Nucleus accumbens (tissue), 56 donors: ENCODE data around the gene NACAD.

Experiments used
- DNase-seq, 56 donors: peaks; one replicate each; lab custom pipeline; 2025; lab: John Stamatoyannopoulos, UW

The NACAD gene

DNA sequence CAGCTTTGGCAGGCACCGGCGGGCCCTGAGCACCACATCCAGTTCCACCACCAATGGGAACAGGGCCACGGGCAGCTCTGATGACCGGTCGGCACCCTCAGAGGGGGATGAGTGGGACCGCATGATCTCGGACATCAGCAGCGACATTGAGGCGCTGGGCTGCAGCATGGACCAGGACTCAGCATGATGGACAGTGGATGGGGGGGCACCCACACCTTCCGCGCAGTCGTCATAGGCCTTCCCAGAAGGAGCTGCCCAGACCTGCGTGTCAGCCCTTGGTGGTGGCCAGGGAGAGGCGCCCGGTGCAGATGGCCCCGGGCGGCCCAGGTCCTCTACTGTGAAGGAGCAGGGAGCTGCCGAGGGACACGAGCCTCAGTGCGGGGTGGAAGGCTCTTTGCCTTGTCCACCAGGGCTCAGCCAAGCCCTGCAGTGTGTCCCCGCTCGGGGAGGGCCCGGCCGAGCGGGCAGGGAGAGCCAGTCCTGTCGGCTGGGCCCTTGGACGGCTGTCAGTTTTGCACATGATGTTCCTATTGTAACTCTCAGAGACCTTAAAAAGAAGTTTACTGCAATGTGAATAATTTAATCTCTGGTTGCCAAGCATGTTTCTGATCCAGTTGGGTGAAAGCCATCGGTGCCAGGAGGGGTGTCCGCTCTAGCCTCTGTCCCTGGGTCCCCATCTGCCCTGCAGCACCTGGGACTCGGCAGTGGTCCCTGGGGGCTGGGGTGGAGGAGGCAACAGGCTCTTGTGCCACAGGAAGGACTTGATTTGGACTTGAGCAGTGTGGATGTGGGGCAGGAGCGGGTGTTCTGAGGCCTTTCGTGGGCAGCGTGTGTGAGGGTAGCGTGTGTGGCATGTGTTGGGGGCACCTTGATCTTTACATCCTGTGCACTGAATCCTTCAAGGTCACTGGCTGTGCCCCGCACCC is 12.6 kb downstream of the NACAD start:
- peak in 1 of 56 donors; percentile 36 for DNase-seq

DNA sequence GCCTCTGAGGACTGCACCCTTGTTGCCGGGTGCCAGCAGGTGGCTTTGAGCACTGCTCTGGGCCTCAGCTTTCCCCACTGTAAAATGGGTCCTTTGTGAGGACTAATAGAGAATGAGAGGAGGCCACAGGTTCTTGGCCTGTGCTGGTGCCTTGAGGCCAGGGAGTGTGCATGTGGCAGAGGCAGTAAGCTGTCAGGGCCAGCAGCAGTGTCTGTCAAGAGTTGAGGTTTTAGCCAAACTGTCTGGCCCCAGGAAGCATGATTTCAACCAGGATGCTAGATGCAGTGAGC is 13.5 kb downstream of the NACAD start:
- no peak for DNase-seq

DNA sequence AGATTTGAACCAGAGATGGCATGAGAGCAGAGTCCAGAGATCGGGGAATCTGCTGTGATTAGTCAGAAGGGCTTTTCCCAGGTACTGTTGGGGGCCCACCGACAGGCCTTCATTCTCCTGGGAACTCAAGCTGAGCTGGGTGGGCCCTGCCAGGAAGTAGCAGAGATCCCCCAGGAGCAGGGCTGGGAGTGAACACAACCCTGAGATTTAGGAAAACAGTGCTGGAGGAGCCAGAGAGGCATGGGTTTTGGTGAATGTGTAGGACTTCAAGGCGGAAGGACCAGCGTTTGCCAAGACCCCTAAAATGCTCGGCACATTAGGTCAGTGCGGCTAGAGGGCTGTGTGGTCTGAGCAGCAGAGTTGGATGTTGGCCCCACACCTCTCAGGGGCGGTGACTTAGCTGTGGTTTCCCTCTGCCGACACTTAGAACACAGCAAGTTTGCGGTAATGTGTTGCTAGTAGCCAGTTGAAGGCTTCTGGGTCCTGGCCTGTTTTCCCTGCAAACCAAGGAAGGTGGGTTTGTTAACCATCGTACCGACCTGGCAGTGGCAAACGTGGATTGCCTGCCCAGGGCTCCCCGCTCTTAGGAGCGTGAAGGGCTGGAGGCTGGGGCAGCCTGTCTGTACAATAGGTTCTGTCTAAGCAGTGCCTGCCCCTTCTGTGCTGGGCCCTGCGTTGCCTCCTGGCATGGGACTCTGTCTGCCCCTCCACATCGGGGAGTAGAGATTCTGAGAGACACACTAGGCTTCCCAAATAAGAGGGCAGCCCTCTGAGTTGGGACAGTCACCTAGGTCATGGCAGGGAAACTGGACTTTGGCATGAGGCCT is 14.0 kb downstream of the NACAD start:
- DNase-seq = no peak

DNA sequence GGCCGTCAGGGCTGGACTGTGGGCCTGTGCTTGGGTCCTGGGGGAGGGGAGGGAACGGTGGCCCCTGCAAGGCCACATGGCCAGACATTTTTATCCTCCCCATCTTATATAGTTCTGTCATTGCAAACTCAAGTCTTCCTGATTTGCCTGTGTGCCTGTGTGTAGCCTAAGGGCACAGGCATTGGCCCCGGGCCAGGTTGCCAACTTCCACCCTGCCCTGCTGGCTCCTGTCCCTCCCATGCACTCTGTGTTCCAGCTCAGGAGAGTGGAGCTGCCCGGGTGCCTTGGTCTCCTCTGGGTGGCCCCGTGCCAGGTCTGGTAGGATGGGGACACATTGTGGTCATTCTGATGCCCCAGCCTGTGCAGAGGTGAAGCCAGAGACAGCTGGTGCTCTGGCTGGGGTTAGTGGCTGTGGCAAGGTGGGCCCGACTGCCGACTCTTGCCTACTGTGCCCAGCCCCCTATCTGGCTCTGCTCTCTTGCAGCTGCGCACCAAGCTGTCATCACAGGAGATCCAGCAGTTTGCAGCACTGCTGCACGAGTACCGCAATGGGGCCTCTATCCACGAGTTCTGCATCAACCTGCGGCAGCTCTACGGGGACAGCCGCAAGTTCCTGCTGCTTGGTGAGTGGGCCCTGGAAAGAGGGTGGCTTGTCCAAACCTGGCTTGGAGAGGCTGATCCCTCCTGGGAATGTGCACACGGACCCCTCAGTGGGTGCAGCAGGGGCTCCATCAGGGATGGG is 14.8 kb downstream of the NACAD start:
- DNase-seq = peak in 8 of 56 donors; percentile 21 to 59 (median 34)

DNA sequence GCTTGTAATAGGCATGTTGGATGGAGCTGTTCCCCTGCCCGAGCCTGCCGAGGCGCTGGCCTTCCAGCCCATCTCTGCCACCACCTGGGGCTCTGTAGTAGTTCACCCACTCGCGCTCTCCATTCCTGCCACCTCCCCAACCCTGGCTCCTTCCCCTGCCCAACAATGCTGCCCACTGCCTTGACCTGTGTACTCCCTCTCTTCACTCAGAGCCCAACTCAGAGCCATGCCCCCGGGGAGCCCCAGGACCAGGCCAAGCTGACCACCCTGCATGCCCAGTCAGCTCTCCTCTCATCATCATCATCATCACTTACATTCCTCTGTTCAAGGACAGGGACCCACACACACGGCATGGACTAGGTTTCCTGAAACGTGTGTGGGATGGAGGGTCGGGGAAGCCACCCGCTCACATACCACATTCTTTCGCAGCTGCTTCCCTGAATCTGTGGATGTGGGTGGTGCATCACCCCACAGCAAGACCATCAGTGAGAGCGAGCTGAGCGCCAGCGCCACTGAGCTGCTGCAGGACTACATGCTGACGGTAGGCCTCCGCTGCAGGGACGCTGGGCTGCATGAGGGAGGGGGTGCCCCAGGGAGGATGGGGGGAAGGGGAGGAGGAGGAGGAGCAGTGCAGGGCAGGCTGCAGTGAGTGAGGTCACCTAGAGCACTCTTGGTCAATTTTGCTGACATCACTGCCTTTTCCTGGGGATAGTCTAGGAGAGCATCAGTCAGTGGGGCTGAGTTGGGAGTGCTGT is 15.6 kb downstream of the NACAD start:
- peak in 4 of 56 donors; percentile 21 to 51 (median 28) for DNase-seq

DNA sequence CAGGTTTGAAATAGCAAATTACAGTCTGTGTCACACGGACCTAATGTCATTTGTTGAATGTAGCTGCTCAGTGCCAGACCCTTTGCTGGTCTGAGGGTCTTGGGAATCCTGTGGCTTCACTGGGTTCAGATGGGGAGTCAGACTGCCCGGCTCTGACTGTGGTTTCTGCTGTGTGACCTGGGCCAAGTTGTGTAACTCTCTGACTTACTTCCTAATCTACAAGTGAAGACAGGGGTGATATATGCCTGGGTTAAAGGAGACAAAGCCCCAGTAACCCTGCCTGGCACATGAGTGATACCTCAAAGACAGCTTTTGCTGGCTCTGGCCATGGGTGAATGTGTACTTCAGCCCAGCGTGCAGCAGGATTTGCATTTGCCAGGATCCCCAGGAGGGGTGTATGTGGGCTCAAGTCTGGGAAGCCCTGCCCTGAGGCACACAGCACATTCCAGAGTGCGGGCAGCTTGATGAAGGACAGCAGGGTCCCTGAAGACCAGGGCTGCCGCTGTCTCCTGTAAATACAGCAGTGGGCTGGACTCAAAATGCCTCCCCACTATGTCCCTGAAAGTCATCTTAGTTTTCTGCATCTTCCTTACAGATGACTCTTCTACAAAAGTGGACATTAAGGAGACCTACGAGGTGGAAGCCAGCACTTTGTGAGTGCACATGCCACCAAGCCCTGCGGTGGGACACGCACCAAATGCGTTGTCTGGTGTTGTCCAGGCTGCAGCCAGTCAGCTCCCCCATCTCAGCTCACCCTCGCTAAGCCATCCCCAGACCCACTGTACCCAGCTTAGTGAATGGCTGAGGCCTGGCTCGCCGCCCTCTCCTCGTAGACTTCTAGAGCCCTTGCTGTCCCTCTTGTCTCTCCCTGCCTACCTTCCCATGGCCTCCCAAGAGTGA is 16.4 kb downstream of the NACAD start:
- no peak for DNase-seq

DNA sequence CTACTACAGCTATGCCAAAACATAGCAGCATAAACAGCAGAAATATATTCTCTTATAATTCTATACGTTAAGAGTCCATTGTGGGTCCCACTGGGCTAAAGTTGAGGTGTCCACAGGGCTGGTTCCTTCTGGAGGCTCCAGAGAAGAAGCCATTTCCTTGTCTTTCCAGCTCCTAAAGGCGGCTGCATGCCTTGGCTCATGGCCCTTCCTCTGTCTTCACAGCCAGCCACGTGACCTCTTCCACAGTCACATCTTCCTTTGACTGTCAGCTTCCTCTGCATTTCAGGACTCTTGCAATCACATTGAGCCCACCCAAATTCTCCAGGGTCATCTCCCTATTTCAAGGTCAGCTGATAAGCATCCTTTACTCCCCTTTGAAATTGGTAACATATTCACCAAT is 17.2 kb downstream of the NACAD start:
- DNase-seq = no peak

DNA sequence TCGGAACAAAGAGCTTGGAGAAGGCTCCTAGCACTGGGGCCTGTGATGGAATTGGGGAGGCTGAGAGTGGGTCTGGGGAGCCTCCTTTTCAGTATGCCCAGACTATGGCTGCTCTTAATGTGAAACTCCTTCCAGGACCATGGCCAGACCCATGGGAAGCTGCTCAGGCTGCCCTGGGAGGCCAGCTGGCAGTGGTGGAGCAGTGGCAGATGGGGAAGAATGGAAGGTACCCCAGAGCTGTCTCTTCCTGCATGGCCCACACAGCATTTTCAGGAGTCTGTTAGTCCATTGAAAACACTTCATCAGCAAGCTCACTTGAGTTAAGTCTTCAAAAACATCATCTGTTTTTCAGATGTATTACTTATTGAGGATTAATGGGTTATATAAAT is 18.5 kb downstream of the NACAD start:
- DNase-seq = no peak

DNA sequence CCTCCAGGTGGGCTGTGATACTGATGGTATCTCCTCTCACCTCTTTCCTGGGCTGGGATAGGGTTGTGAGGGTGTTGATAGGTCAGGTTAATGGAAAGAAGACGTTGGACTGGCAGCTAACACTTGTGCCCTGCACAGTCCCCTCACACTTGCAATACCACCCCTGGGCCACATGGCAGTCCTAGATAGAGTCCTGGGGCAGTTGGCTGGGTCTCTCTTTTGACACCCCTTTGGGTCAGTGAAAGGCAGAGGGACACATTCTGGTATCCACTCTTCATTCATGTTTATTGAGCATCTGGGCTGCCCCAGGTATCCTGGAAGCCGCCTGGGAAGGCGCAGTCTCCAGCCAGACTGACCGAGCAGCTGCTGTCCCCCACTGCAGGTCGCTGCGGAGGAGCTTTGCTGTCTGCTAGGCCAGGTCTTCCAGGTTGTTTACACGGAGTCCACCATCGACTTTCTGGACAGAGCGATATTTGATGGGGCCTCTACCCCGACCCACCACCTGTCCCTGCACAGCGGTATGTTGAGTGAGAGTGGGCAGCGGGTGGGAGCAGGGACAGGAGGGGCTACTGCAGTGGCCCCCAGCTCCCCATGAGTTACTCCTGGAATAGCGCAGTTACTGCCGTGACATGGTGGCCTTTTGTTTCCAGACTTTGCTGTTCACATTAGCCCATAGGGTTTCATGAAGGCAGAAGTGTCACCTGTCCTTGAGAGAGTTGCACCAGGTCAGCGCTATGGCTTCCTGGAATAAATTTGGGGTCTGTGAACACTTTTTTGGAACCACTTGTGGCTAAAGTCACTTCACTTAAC is 19.1 kb downstream of the NACAD start:
- DNase-seq = no peak

DNA sequence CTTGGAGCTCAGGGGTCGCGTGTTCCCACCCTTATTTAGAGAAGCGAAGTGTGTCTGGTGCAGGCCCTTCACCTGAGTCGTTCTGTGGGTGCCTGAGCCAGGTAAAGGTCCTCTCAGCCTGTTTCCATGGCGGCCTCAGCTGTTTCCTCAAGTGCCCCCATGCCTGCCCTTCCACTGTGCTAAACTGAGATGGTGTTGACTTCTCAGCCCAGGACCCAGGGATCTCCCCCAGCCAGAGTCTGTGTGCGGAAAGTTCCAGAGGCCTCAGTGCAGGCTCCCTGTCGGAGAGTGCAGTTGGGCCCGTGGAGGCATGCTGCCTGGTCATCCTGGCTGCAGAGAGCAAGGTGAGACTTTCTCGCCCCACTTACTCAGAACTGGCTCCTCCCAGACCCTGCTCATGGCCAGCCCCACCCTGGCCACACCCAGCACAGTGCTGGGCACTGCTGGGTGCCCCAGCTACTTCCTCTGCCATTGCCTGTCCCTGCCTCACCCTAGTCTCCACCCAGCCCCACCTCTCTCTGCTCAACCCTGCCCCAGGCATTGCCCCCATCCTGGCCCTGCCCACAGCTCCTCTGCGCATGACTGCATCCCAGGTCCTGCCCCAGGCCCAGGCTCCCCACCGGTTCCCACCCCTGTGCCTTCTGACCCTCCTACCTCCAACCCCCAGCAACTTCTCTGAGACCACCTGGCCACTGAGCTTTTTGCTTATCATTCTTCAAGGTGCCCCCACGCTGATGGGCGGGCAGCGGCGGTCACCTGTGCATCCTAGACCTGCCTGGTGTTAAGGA is 20.3 kb downstream of the NACAD start:
- DNase-seq = no peak

DNA sequence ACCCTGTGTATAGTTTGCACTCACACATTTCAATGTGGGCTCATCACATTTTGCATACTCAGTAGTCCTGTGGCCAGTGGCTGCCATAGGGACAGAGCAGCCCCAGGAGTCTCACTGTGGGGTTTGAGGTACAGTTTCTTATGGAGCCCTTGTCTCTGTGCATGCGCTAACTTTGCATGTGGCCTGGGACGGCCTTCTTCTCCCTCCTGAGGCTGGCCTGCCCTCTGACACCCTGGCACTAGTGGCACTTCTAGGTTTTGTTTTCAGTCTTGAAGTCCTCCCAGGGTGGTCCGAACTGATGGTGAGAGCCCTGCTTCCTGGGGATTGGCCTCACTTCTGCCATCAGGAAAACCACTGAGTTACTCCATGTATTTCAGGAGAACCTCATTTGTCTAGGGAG is 21.2 kb downstream of the NACAD start:
- no peak for DNase-seq

DNA sequence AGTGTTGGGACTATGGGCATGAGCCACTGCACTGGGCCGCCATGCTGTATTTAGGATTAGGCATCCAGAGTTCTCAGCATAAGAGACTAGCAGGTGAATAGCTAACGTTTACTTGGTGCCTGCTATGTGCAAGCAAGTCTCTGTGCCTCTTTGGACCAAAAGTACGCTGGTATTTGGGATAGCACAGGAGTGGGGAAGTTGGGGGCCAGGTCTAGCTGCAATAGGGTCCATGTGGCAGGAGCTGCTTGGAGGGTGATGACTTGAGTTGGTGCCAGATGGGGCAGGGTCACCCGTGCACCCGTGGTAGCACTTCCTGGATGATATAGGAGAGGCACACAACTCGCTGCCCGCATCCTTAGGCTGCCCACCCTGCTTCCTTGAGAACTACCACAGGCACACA is 22.4 kb downstream of the NACAD start:
- no peak for DNase-seq

DNA sequence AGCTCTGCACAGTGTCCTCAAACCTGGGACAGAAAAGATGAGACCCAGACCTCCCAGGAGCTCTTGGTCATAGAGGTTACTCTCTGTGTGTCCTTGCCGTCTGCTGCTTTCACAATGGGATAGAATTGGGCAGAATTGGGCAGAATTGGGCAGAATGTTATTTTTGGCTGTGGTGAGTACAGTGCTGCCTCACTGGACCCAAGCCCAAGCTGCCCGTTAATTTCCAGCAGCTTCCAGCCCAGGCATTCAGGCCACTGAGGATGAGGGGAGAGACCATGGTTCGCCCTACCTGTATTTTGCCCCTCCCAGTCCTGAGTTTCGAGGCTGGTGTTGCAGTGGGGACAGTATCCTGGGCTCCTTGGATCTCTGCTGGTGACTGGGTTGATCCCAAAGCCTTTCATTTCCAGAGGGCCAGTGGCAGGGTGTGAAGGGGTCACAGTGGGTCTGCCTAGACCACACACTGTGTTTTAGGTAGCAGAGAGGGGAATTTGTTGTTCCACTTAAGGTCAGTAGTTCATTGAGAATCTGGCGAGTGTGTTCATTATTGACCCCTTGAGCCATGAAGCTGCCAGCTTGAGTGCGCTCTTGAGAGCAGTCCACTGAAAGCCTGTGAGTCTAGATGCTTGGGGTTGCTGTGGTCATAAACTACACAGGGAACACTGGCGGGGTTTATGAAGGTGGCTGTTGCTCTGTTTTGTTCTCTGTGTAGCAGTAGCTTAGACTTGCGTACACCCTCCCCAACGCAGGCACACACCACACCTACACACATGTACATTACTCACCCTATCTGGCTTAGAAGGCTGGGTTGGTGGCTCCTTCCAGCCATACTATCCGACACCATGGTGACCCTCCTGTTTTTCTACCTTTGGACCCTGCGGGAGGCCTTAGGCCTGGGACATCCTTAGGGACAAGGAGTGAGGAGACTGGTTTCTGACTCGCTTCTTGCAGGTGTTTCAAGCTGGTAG is 23.5 kb downstream of the NACAD start:
- DNase-seq = peak in 1 of 56 donors; percentile 25

DNA sequence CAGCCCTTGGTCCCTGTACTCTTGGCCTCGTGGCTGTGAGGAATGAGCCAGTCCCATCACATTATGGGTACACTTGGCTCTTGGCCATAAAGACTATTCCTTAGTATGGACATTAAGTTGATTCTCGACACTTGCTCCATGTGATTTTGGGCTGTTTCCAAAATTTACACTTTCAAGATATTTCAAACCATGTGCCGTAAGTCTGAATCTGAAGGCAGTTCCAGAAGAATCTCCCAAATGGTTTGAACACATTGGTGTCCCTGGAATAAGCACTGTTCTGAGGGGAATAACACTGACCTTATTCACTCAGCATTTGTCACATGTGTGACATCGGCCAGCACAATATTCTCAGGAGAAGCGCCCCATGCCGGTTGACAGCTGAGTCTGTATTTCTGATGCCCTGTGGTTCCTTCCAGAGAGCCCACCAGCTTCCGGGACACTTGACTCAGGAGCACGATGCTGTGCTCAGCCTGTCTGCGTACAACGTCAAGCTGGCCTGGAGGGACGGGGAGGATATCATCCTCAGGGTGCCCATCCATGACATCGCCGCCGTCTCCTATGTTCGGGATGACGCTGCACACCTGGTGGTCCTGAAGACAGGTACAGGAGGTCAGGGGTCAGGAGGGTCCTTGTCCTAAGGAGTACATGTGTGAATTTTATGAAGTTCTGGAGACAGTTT is 24.6 kb downstream of the NACAD start:
- no peak for DNase-seq

DNA sequence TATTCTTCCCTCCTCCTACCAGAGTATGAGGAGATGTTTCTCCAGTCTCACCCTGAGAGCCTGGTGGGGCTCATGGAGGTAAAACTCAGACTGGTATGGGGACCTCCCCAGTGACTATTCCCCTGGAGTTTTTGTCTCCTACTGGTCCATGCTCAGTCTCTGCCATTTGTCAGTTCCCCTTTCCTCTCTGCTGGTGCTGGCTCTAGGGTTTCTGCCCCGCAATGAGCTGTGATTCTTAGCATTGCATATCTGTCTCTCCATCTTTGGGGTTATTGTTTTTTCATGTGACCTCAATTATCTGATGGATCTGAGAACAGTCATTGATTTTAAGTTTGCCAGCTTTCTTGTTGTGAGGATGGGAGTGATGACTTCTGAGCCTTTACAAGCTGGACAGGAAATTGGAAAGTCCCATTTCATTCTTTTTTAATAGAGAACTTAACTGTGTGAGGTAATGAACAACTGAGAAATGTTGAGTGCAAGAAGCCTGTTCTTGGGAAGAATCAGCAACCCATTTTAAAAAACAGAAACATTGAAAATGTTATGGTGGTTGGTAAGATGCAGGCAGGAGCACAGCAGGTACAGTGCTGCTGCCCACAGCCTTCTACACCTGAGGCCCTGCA is 26.9 kb downstream of the NACAD start:
- no peak for DNase-seq
